ENCODE data around the gene ARHGAP10. TPM values are rescaled to one million over a fixed set of nuclear protein-coding genes. Genes with fewer than 3 reads are reported as not detected.

ARHGAP10 gene
- total RNA-seq, 1 donor from 2014 or later, result 20.2 TPM

DNA sequence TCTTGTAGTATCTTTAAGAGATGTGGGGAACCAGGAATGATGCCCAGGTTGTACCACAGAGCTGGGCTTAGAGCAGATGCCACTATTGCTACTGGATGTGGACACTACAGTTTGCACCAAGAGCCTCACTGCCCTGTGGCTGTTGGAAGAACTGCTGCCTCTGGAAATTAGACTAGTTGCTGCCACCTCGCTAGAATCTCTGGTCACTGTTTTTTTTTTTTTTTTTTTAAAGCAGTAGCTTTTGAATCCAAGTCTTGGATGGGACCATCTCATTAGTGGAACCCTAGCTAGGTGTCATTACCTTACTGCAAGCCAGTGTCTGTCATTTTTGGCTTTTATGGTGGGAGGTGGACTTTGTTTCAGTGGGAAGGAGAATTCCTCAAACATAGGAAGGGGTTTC is 105.5 kb downstream of the ARHGAP10 start:
- Histone ChIP-seq H3K4me3 (no peak overlapping the region), H3K4me1 (peaks cover 37% of the 10 kb centered on the region), H3K9ac (no peak overlapping the region), H3K4me2 (no peak overlapping the region), H3K36me3 (no peaks in the 10 kb centered on the region), H3K27me3 (no peaks in the 10 kb centered on the region), H2AFZ (replicated peaks) (no peak overlapping the region), H3K79me2 (ENCODE audit: low read depth) (no peaks in the 10 kb centered on the region), H3F3A (ENCODE audit: low read depth) (peaks cover 12% of the 10 kb centered on the region), H4K20me1 (ENCODE audit: low read depth) (no peaks in the 10 kb centered on the region), H3K9me3 (ENCODE audit: low read depth) (no peaks in the 10 kb centered on the region), H3K27ac (no peak overlapping the region)
- peak; percentile 31 for DNase-seq (ENCODE audit: low spot score)
- no peak overlapping the region for H3K27ac Mint-ChIP-seq
- H3K4me1 Mint-ChIP-seq, result peaks cover 10% of the 10 kb centered on the region
- no peaks in the 10 kb centered on the region for H3K9me3 Mint-ChIP-seq
- no peaks in the 10 kb centered on the region for H3K27me3 Mint-ChIP-seq (ENCODE audit: insufficient read depth, low read depth)
- peaks cover 1% of the 10 kb centered on the region for H3K36me3 Mint-ChIP-seq
- no peak overlapping the region for H3K4me3 Mint-ChIP-seq
- TF ChIP-seq, protein P1, sequence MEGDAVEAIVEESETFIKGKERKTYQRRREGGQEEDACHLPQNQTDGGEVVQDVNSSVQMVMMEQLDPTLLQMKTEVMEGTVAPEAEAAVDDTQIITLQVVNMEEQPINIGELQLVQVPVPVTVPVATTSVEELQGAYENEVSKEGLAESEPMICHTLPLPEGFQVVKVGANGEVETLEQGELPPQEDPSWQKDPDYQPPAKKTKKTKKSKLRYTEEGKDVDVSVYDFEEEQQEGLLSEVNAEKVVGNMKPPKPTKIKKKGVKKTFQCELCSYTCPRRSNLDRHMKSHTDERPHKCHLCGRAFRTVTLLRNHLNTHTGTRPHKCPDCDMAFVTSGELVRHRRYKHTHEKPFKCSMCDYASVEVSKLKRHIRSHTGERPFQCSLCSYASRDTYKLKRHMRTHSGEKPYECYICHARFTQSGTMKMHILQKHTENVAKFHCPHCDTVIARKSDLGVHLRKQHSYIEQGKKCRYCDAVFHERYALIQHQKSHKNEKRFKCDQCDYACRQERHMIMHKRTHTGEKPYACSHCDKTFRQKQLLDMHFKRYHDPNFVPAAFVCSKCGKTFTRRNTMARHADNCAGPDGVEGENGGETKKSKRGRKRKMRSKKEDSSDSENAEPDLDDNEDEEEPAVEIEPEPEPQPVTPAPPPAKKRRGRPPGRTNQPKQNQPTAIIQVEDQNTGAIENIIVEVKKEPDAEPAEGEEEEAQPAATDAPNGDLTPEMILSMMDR (IDR thresholded peaks at IDR 0.05), result peak; percentile 17
- TF ChIP-seq EZH2 (IDR thresholded peaks at IDR 0.05), result no peak

DNA sequence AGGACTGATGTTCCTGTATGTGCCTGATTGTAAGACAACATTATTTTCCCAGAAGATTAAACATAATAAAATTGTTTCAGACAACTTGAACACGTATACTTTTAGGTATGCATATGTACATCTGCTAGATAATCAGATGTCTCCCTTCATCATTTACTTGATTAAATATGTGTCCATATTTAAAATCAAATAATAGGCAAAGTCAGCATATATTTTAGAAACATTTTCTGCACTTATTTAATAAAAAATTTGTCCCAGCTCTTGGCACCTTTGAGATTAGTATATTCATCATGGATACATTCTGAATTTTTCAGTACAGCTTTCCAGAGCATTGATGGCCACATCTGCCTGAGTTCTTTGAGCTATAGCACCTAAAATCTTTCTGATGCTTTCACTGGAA is 106.0 kb downstream of the ARHGAP10 start:
- no peak overlapping the region for H3K4me2 ChIP-seq
- Mint-ChIP-seq H3K36me3 (peaks cover 3% of the 10 kb centered on the region), H3K9me3 (no peaks in the 10 kb centered on the region), H3K27ac (no peak overlapping the region), H3K27me3 (ENCODE audit: insufficient read depth, low read depth) (no peaks in the 10 kb centered on the region), H3K4me1 (peaks cover 14% of the 10 kb centered on the region), H3K4me3 (no peak overlapping the region)
- peaks cover 37% of the 10 kb centered on the region for H3K4me1 ChIP-seq
- DNase-seq (ENCODE audit: low spot score), result no peak
- no peak overlapping the region for H3K4me3 ChIP-seq
- no peaks in the 10 kb centered on the region for H3K36me3 ChIP-seq
- H2AFZ ChIP-seq (replicated peaks), result no peak overlapping the region
- no peak overlapping the region for H3K27ac ChIP-seq
- no peak overlapping the region for H3K9ac ChIP-seq
- TF ChIP-seq EZH2 (IDR thresholded peaks at IDR 0.05) (no peak), EZH2phosphoT487 (IDR thresholded peaks at IDR 0.05) (no peak)
- TF ChIP-seq, protein P1 (IDR thresholded peaks at IDR 0.05), result no peak
- no peaks in the 10 kb centered on the region for H3K79me2 ChIP-seq (ENCODE audit: low read depth)
- no peaks in the 10 kb centered on the region for H4K20me1 ChIP-seq (ENCODE audit: low read depth)
- H3F3A ChIP-seq (ENCODE audit: low read depth), result peaks cover 12% of the 10 kb centered on the region
- no peaks in the 10 kb centered on the region for H3K9me3 ChIP-seq (ENCODE audit: low read depth)
- H3K27me3 ChIP-seq, result no peaks in the 10 kb centered on the region

GRCh38 chr4:147839200-147839599 is 107.3 kb downstream of the ARHGAP10 start:
- DNase-seq (ENCODE audit: low spot score), result no peak
- TF ChIP-seq, protein P1 (IDR thresholded peaks at IDR 0.05), result no peak
- TF ChIP-seq EZH2 (IDR thresholded peaks at IDR 0.05), result no peak
- no peak for TF ChIP-seq EZH2phosphoT487 (IDR thresholded peaks at IDR 0.05)
- H3K9me3 ChIP-seq (ENCODE audit: low read depth), result no peaks in the 10 kb centered on the region
- no peak overlapping the region for H3K4me2 ChIP-seq
- no peaks in the 10 kb centered on the region for H3K79me2 ChIP-seq (ENCODE audit: low read depth)
- Mint-ChIP-seq H3K27ac (no peak overlapping the region), H3K36me3 (peaks cover 3% of the 10 kb centered on the region), H3K9me3 (no peaks in the 10 kb centered on the region), H3K4me1 (peaks cover 14% of the 10 kb centered on the region), H3K4me3 (no peak overlapping the region), H3K27me3 (ENCODE audit: insufficient read depth, low read depth) (no peaks in the 10 kb centered on the region)
- H3F3A ChIP-seq (ENCODE audit: low read depth), result peaks cover 12% of the 10 kb centered on the region
- H3K36me3 ChIP-seq, result no peaks in the 10 kb centered on the region
- H3K4me1 ChIP-seq, result peaks cover 37% of the 10 kb centered on the region
- H3K9ac ChIP-seq, result no peak overlapping the region
- no peak overlapping the region for H3K27ac ChIP-seq
- H4K20me1 ChIP-seq (ENCODE audit: low read depth), result no peaks in the 10 kb centered on the region
- no peak overlapping the region for H2AFZ ChIP-seq (replicated peaks)
- H3K27me3 ChIP-seq, result no peaks in the 10 kb centered on the region
- no peak overlapping the region for H3K4me3 ChIP-seq

Measured in neural progenitor cell (in vitro differentiated cells).